A673 (cell line): ENCODE measurements around the gene LRIG3.

ENCODE experiments used
- CTCF ChIP-seq: fragments of 300-800, 200-600 bp; sonication (generic); conservative IDR thresholded peaks from 2 replicates; pipeline ENCODE4 v1.5.1; 2017; ENCODE audit warnings: low read depth, mild to moderate bottlenecking, antibody characterized with exemption, low read length, moderate library complexity, mixed read lengths
- EZH2 ChIP-seq: fragments of 200-600 bp; sonication (generic); IDR thresholded peaks from 2 replicates; pipeline ENCODE4 v1.6.1; 2017; ENCODE audit warnings: borderline replicate concordance, low read depth, mild to moderate bottlenecking, mixed read lengths, antibody characterized with exemption, low read length; ENCODE audit not compliant: poor library complexity, severe bottlenecking

GRCh38 chr12:58955849-58956248 lies 35.5 kb upstream of the LRIG3 start:
- TF ChIP-seq CTCF = no peak
- TF ChIP-seq EZH2 = no peak
